Gastrocnemius medialis (tissue), 4 donors: Measurements from ENCODE around the gene SHQ1.

Source experiments
- CTCF ChIP-seq, 5 experiments: fragments of 450-650 bp in 3 of 5; fragments of 200-600 bp in 2 of 5; sonication (generic) in 2 of 5; IDR thresholded peaks in 4 of 5; conservative IDR thresholded peaks in 1 of 5; 1 replicate in 4 of 5; 2 replicates in 1 of 5; pipeline ENCODE4 v1.5.1; 2016 to 2019; ENCODE audit warnings: antibody characterized with exemption in 5 of 5, mild to moderate bottlenecking in 3 of 5, moderate library complexity in 3 of 5
- POLR2A ChIP-seq, 2 donors: fragments of 450-650 bp; IDR thresholded peaks; one replicate each; pipeline ENCODE4 v1.6.1; 2017; ENCODE audit warnings: antibody characterized with exemption in 2 of 2, mild to moderate bottlenecking in 2 of 2, moderate library complexity in 2 of 2

GRCh38 chr3:72727172-72727571, 121.1 kb downstream of the SHQ1 start:
- TF ChIP-seq CTCF (IDR thresholded peaks at IDR 0.05 in 4 of 5, conservative IDR thresholded peaks at IDR 0.05 in 1 of 5) (no peak), POLR2A (IDR thresholded peaks at IDR 0.05) (no peak)
